ENCODE data around the gene SORCS2.

DNA sequence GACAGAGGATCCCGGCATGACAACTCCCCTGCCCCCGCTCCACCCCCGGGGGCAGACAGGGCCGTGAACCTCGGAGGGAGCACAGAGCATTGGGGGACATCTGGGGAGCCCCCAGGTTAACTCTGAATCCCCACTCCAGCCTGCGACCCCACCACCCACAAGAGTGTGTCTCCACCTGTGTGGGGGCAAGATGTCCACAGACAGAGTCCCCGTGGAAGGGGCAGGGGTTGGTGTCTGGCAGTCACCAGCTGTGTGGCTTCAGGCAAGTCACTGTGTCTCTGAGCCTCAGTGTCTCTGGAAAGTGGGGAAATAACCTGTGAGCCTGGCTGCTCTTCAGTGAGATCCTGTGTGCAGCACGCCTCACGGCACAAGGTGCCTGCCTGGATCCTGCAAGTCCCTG is 508.3 kb downstream of the SORCS2 start:
- TF ChIP-seq, protein P1, sequence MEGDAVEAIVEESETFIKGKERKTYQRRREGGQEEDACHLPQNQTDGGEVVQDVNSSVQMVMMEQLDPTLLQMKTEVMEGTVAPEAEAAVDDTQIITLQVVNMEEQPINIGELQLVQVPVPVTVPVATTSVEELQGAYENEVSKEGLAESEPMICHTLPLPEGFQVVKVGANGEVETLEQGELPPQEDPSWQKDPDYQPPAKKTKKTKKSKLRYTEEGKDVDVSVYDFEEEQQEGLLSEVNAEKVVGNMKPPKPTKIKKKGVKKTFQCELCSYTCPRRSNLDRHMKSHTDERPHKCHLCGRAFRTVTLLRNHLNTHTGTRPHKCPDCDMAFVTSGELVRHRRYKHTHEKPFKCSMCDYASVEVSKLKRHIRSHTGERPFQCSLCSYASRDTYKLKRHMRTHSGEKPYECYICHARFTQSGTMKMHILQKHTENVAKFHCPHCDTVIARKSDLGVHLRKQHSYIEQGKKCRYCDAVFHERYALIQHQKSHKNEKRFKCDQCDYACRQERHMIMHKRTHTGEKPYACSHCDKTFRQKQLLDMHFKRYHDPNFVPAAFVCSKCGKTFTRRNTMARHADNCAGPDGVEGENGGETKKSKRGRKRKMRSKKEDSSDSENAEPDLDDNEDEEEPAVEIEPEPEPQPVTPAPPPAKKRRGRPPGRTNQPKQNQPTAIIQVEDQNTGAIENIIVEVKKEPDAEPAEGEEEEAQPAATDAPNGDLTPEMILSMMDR (IDR thresholded peaks at IDR 0.05) = no peak
- no peak for TF ChIP-seq POLR2A (IDR thresholded peaks at IDR 0.05)

All from esophagus squamous epithelium (tissue), 4 donors.